Right ventricle myocardium superior (tissue), 1 donor: Measurements from ENCODE around the gene NECAB3. TPM values are rescaled to one million over a fixed set of nuclear protein-coding genes. Genes with fewer than 3 reads are reported as not detected.
"Not testable (repeated sequence)": the region's sequence is repeated elsewhere in the genome, so short reads cannot be mapped to it uniquely, and the experiment has no call there.

Experiments
- ATAC-seq: fragments of 200-7000 bp; cut with Tn5 transposase; one replicate; pipeline ENCODE4 v1.9.1; 2020; ENCODE audit warnings: mild to moderate bottlenecking; ENCODE audit not compliant: poor library complexity
- DNase-seq: peaks from one replicate; pipeline ENCODE4 v3.0.0-alpha.2; 2020
- intact Hi-C: fragments of 100-400 bp; cut with DNase I; formaldehyde crosslinking; loops from one replicate; pipeline ENCODE4 v1.11.2; 2022
- total RNA-seq: library from RNA; stranded (reverse); fragmentation: NEBNext Ultra II Directional; extraction: Animal tissue kit (Norgen Biotek cat#: 25700); gene quantifications from one replicate; pipeline ENCODE4 v1.2.1, GENCODE V29; 2021
- donor health status: DM: no; HTN: yes; CAD: no; lungs with severe emphysema.

The NECAB3 gene
- total RNA-seq, 1 donor from 2014 or later: 69.4 TPM

- DNase-seq (no peak), ATAC-seq (no peak)
- intact Hi-C loops: no loop called here
Observed at GRCh38 chr20:33701629-33702450, 27.6 kb upstream of the NECAB3 start.

GRCh38 chr20:33700696-33701441 lies 26.6 kb upstream of the NECAB3 start:
- ATAC-seq, DNase-seq, intact Hi-C loops: not testable (repeated sequence)

GRCh38 chr20:33698966-33699365 lies 24.7 kb upstream of the NECAB3 start:
- DNase-seq: not testable (repeated sequence)

GRCh38 chr20:33697129-33697528 lies 22.9 kb upstream of the NECAB3 start:
- intact Hi-C loops: no loop called here
- ATAC-seq (peak; percentile 81), DNase-seq (peak; percentile 70)

More at GRCh38 chr20:33698966-33699365, 24.7 kb upstream of the NECAB3 start:
- ATAC-seq, intact Hi-C loops: not testable (repeated sequence)

- DNase-seq: no peak
- intact Hi-C loops: no loop called here
- ATAC-seq: no peak
Observed at GRCh38 chr20:33696448-33696847, 22.2 kb upstream of the NECAB3 start.

- intact Hi-C loops: no loop called here
- ATAC-seq (no peak), DNase-seq (no peak)
Observed at GRCh38 chr20:33694639-33695012, 20.4 kb upstream of the NECAB3 start.

- peak; percentile 73 for DNase-seq
- ATAC-seq: peak; percentile 73
- intact Hi-C loops: no loop called here
Observed at GRCh38 chr20:33693741-33694638, 19.8 kb upstream of the NECAB3 start.

GRCh38 chr20:33693289-33693688 lies 19.1 kb upstream of the NECAB3 start:
- DNase-seq (no peak), ATAC-seq (no peak)
- intact Hi-C loops: no loop called here

- ATAC-seq (no peak), DNase-seq (no peak)
- intact Hi-C loops: no loop called here
Observed at GRCh38 chr20:33689973-33690372, 15.7 kb upstream of the NECAB3 start.

- intact Hi-C loops: no loop called here
- ATAC-seq: no peak
- no peak for DNase-seq
Observed at GRCh38 chr20:33689493-33689892, 15.3 kb upstream of the NECAB3 start.

GRCh38 chr20:33688938-33689424 lies 14.8 kb upstream of the NECAB3 start:
- intact Hi-C loops: no loop called here
- DNase-seq (no peak), ATAC-seq (peak; percentile 7)

- intact Hi-C loops: no loop called here
- ATAC-seq: no peak
Observed at GRCh38 chr20:33687993-33688937, 14.0 kb upstream of the NECAB3 start.

GRCh38 chr20:33687370-33687915 lies 13.2 kb upstream of the NECAB3 start:
- DNase-seq: no peak
- ATAC-seq: no peak
- intact Hi-C loops: no loop called here

More at GRCh38 chr20:33687993-33688937, 14.0 kb upstream of the NECAB3 start:
- DNase-seq: no peak

GRCh38 chr20:33686984-33687366 lies 12.7 kb upstream of the NECAB3 start:
- intact Hi-C loops: no loop called here
- ATAC-seq (no peak), DNase-seq (no peak)

GRCh38 chr20:33686100-33686983 lies 12.1 kb upstream of the NECAB3 start, which contains the start of gene E2F1:
Gene E2F1 (minus strand): TSS chr20:33686385. CDS start chr20:33686264, 121 bp downstream.
- intact Hi-C loops: no loop called here
- ATAC-seq (peak; percentile 99), DNase-seq (peak; percentile 98)

GRCh38 chr20:33685328-33686099 lies 11.3 kb upstream of the NECAB3 start:
- intact Hi-C loops: no loop called here
- no peak for DNase-seq
- no peak for ATAC-seq
